ENCODE measurements around the gene UBE4A. TPM values are rescaled to one million over a fixed set of nuclear protein-coding genes. Genes with fewer than 3 reads are reported as not detected.

The UBE4A gene
- total and polyA plus RNA-seq, 2 donors (not counting 1 experiment from before 2014, with no cell fraction given) = 21.8 to 37.0 TPM

DNA sequence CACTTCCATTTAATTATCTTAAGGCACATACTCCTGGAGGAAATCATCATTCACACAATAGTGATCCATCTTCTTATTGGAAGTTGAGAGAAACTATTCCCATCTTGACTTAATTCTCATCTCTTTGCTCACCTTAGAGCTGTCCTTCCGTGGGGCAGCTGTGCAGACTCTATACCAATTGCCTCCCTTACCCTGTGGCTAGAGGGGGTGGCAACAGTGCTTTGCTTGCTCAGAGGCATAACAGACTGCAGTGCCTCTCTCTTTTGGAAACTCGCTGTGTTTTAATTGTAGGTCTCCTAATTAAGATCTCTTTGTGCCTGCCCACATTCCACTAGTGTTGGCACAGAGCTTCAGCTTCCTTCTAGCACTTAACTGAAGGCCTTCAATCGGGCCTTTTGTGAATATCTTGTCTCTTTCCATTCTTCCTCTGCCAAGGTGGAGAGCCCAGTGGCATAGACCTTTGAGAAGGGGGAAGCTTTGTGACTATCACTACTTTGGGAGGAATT is 82.4 kb downstream of the UBE4A start:
- no peak for DNase-seq (ENCODE audit: low read depth in 2 of 2)

DNA sequence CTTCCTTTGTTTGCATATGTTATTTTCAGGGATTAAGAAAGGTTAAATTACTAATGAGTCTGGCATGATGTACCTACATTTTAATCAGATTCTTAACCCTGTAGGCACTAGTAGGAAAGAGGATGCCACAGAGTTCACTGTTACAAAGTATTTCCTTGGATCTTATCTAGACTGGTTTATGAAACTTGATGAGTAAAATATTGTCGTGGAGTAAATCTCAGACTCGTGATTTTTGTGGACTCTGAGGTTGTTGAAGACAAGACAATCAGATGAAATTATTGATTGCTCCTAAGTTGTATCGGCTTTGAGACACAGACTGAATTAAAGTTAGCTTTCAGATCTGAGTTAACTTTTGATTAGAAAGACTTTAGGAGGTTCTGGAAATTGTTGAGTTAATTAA is 82.9 kb downstream of the UBE4A start:
- Histone ChIP-seq H3K4me2 (ENCODE audit: extremely low read depth, insufficient read depth, low read length) (no peak overlapping the region), H3K9me3 (ENCODE audit: control insufficient read depth, insufficient read depth, low read depth, low read length) (no peaks in the 10 kb centered on the region), H3K4me3 (replicated peaks in 1 of 4; ENCODE audit: control extremely low read depth in 1 of 4, insufficient read depth in 1 of 4, low read depth in 3 of 4, low read length in 4 of 4) (no peak overlapping the region), H4K20me1 (ENCODE audit: control insufficient read depth, extremely low read depth, insufficient read depth, low read length) (peaks cover 9% of the 10 kb centered on the region), H3K4me1 (ENCODE audit: control insufficient read depth, extremely low read depth, insufficient read depth, low read length) (peaks cover 8% of the 10 kb centered on the region), H3K27ac (ENCODE audit: insufficient read depth, low read length) (no peak overlapping the region), H3K27me3 (ENCODE audit: control insufficient read depth, insufficient read depth, low read length) (no peaks in the 10 kb centered on the region), H3K9ac (ENCODE audit: insufficient read depth, low read length) (no peak overlapping the region), H2AFZ (ENCODE audit: low read length) (no peak overlapping the region), H3K36me3 (ENCODE audit: control insufficient read depth, insufficient read depth, low read length) (no peaks in the 10 kb centered on the region), H3K79me2 (ENCODE audit: control insufficient read depth, insufficient read depth, low read length) (peaks cover 96% of the 10 kb centered on the region)
- TF ChIP-seq, protein P1, sequence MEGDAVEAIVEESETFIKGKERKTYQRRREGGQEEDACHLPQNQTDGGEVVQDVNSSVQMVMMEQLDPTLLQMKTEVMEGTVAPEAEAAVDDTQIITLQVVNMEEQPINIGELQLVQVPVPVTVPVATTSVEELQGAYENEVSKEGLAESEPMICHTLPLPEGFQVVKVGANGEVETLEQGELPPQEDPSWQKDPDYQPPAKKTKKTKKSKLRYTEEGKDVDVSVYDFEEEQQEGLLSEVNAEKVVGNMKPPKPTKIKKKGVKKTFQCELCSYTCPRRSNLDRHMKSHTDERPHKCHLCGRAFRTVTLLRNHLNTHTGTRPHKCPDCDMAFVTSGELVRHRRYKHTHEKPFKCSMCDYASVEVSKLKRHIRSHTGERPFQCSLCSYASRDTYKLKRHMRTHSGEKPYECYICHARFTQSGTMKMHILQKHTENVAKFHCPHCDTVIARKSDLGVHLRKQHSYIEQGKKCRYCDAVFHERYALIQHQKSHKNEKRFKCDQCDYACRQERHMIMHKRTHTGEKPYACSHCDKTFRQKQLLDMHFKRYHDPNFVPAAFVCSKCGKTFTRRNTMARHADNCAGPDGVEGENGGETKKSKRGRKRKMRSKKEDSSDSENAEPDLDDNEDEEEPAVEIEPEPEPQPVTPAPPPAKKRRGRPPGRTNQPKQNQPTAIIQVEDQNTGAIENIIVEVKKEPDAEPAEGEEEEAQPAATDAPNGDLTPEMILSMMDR (conservative IDR thresholded peaks at IDR 0.05 in 1 of 2, IDR thresholded peaks at IDR 0.05 in 1 of 2; ENCODE audit: low read depth in 1 of 2, low read length in 2 of 2) = no peak
- TF ChIP-seq EZH2 (IDR thresholded peaks at IDR 0.05; ENCODE audit: low read length, missing control alignments) = no peak
- no peak for DNase-seq (ENCODE audit: low read depth in 2 of 2)

More for the DNA sequence above, 82.4 kb downstream of the UBE4A start:
- peaks cover 9% of the 10 kb centered on the region for H4K20me1 ChIP-seq (ENCODE audit: control insufficient read depth, extremely low read depth, insufficient read depth, low read length)
- H3K9me3 ChIP-seq (ENCODE audit: control insufficient read depth, insufficient read depth, low read depth, low read length) = no peaks in the 10 kb centered on the region
- no peaks in the 10 kb centered on the region for H3K27me3 ChIP-seq (ENCODE audit: control insufficient read depth, insufficient read depth, low read length)
- H3K27ac ChIP-seq (ENCODE audit: insufficient read depth, low read length) = no peak overlapping the region
- H3K4me3 ChIP-seq (replicated peaks in 1 of 4; ENCODE audit: control extremely low read depth in 1 of 4, insufficient read depth in 1 of 4, low read depth in 3 of 4, low read length in 4 of 4) = no peak overlapping the region
- no peak overlapping the region for H3K4me2 ChIP-seq (ENCODE audit: extremely low read depth, insufficient read depth, low read length)
- peaks cover 8% of the 10 kb centered on the region for H3K4me1 ChIP-seq (ENCODE audit: control insufficient read depth, extremely low read depth, insufficient read depth, low read length)
- peaks cover 96% of the 10 kb centered on the region for H3K79me2 ChIP-seq (ENCODE audit: control insufficient read depth, insufficient read depth, low read length)
- H2AFZ ChIP-seq (ENCODE audit: low read length) = no peak overlapping the region
- no peaks in the 10 kb centered on the region for H3K36me3 ChIP-seq (ENCODE audit: control insufficient read depth, insufficient read depth, low read length)
- H3K9ac ChIP-seq (ENCODE audit: insufficient read depth, low read length) = no peak overlapping the region
- TF ChIP-seq, protein P1 (conservative IDR thresholded peaks at IDR 0.05 in 1 of 2, IDR thresholded peaks at IDR 0.05 in 1 of 2; ENCODE audit: low read depth in 1 of 2, low read length in 2 of 2) = no peak
- TF ChIP-seq EZH2 (IDR thresholded peaks at IDR 0.05; ENCODE audit: low read length, missing control alignments) = no peak

DNA sequence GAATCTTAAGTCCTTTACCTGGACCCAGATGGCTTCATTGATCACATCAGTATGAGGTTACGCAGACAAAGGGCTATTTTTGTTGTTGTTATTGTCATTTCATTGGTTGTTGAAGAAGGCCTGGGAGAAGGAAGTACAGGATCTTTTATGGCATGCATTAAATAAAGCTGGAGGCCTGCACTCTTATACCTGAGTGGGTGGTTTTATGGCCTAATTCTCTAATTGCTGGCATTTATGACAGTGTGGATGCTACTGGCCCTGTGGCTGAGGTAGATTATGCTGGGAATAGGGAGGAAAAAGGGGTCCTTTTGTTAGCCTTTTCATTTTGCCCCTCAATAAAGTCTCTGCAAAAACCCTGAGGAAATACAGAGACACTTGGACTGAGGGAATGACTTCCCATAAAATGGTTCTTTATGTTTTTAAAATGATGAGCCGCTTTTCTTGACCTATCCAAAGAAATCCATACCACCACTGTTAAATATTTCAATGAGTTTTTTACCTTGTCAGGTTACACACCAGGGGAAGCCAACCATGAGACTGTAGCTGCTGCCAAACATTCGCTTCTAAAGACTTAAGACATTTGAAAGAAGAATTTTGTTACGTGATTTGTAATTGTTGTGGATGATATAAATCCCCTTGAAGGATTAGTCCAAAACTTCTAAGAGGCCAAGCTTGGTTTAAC is 83.6 kb downstream of the UBE4A start:
- Histone ChIP-seq H3K27me3 (ENCODE audit: control insufficient read depth, insufficient read depth, low read length) (no peaks in the 10 kb centered on the region), H2AFZ (ENCODE audit: low read length) (no peak overlapping the region), H3K27ac (ENCODE audit: insufficient read depth, low read length) (no peak overlapping the region), H3K4me3 (replicated peaks in 1 of 4; ENCODE audit: control extremely low read depth in 1 of 4, insufficient read depth in 1 of 4, low read depth in 3 of 4, low read length in 4 of 4) (no peak overlapping the region), H3K4me2 (ENCODE audit: extremely low read depth, insufficient read depth, low read length) (no peak overlapping the region), H3K9ac (ENCODE audit: insufficient read depth, low read length) (no peak overlapping the region), H3K36me3 (ENCODE audit: control insufficient read depth, insufficient read depth, low read length) (no peaks in the 10 kb centered on the region), H3K9me3 (ENCODE audit: control insufficient read depth, insufficient read depth, low read depth, low read length) (no peaks in the 10 kb centered on the region), H4K20me1 (ENCODE audit: control insufficient read depth, extremely low read depth, insufficient read depth, low read length) (peaks cover 11% of the 10 kb centered on the region), H3K4me1 (ENCODE audit: control insufficient read depth, extremely low read depth, insufficient read depth, low read length) (peaks cover 8% of the 10 kb centered on the region), H3K79me2 (ENCODE audit: control insufficient read depth, insufficient read depth, low read length) (peaks cover 93% of the 10 kb centered on the region)
- TF ChIP-seq, protein P1 (conservative IDR thresholded peaks at IDR 0.05 in 1 of 2, IDR thresholded peaks at IDR 0.05 in 1 of 2; ENCODE audit: low read depth in 1 of 2, low read length in 2 of 2) = no peak
- no peak for TF ChIP-seq EZH2 (IDR thresholded peaks at IDR 0.05; ENCODE audit: low read length, missing control alignments)
- DNase-seq (ENCODE audit: low read depth in 2 of 2) = no peak

Measured in fibroblast of lung (primary cell).